GM12878 (cell line): Measurements from ENCODE around the gene PDGFB. TPM values are rescaled to one million over a fixed set of nuclear protein-coding genes. Genes with fewer than 3 reads are reported as not detected.

Experiments used
- ATAC-seq: fragments of 200-7000 bp; cut with Tn5 transposase; 3 replicates; pipeline ENCODE4 v1.9.1; 2020; ENCODE audit warnings: mild to moderate bottlenecking, moderate library complexity
- BruUV-seq: library from RNA; stranded (reverse); fragments of 400-500 nt; replicated peaks from 2 replicates; lab custom pipeline; 2021; lab: Mats Ljungman, UMichigan
- CTCF ChIA-PET: fragments of 300-600 bp; sonication (Branson Sonifier 250); formaldehyde crosslinking; extraction: SDS; loops from one replicate; lab custom pipeline; 2021; ENCODE audit warnings: inconsistent platforms; lab: Yijun Ruan, JAX
- POLR2A ChIA-PET: fragments of 350-600 bp; formaldehyde crosslinking; extraction: SDS; loops from one replicate; lab custom pipeline; 2021; ENCODE audit warnings: inconsistent platforms; lab: Charles Lee
- RAD21 ChIA-PET: fragments of 300-600 bp; sonication (Branson Sonifier 250); formaldehyde crosslinking; loops from one replicate; lab custom pipeline; 2023; ENCODE audit warnings: antibody characterized with exemption; ENCODE audit not compliant: unreplicated experiment; lab: Charles Lee
- SMC1A ChIA-PET: fragments of 300-600 bp; sonication (Branson Sonifier 250); formaldehyde crosslinking; loops from one replicate; lab custom pipeline; 2023; ENCODE audit not compliant: unreplicated experiment, uncharacterized antibody; lab: Charles Lee
- DNase-seq: peaks from one replicate; pipeline ENCODE4 v3.0.0-alpha.2; 2011; ENCODE audit warnings: low read depth, low spot score
- FAIRE-seq: peaks from 3 replicates; lab custom pipeline; 2011; peaks lifted over from hg19 to GRCh38; lab: Jason Lieb, UNC
- H2AFZ ChIP-seq: 2 replicates; pipeline ENCODE4 v1.6.0; 2011; ENCODE audit warnings: low read depth, low read length, control low read depth; ENCODE audit not compliant: control insufficient read depth
- H3K27ac ChIP-seq: 2 replicates; pipeline ENCODE4 v1.5.1; 2011; ENCODE audit warnings: control low read depth; ENCODE audit not compliant: control insufficient read depth, insufficient read depth
- H3K27me3 ChIP-seq, 2 experiments: replicated peaks in 1 of 2; 2 replicates each; pipeline versions ENCODE4 v1.6.0 to v1.6.1; 2011; ENCODE audit warnings: low read length in 1 of 2; ENCODE audit not compliant: control insufficient read depth in 2 of 2, insufficient read depth in 2 of 2
- H3K36me3 ChIP-seq, 2 experiments: 2 replicates each; pipeline ENCODE4 v1.5.1; 2011; ENCODE audit warnings: low read length in 1 of 2; ENCODE audit not compliant: control insufficient read depth in 2 of 2, insufficient read depth in 2 of 2
- H3K4me1 ChIP-seq: 2 replicates; pipeline ENCODE4 v1.6.1; 2011; ENCODE audit warnings: mild to moderate bottlenecking, low read length, moderate library complexity, mixed read lengths; ENCODE audit not compliant: control insufficient read depth, insufficient read depth
- H3K4me2 ChIP-seq: 2 replicates; pipeline ENCODE4 v1.6.0; 2011; ENCODE audit warnings: control low read depth; ENCODE audit not compliant: control insufficient read depth, insufficient read depth
- H3K4me3 ChIP-seq: fragments of 200-600 bp; sonication (generic); 2 replicates; pipeline ENCODE4 v1.5.1; 2016
- H3K79me2 ChIP-seq: 2 replicates; pipeline ENCODE4 v1.6.0; 2011; ENCODE audit warnings: low read length; ENCODE audit not compliant: control insufficient read depth, insufficient read depth
- H3K9ac ChIP-seq: 2 replicates; pipeline ENCODE4 v1.8.0; 2011; ENCODE audit warnings: low read length, control low read depth, mixed read lengths; ENCODE audit not compliant: control insufficient read depth, insufficient read depth
- H3K9me3 ChIP-seq: replicated peaks from 3 replicates; pipeline ENCODE4 v1.5.1; 2011; ENCODE audit warnings: mild to moderate bottlenecking, low read length; ENCODE audit not compliant: control insufficient read depth, insufficient read depth
- H4K20me1 ChIP-seq: 2 replicates; pipeline ENCODE4 v1.6.0; 2011; ENCODE audit not compliant: control insufficient read depth, insufficient read depth
- ATF2 ChIP-seq: IDR thresholded peaks from 2 replicates; pipeline ENCODE4 v1.6.1; 2012; ENCODE audit warnings: low read length, inconsistent platforms
- CREB1 ChIP-seq: IDR thresholded peaks from 2 replicates; pipeline ENCODE4 v1.6.1; 2012; ENCODE audit warnings: low read depth, mild to moderate bottlenecking, inconsistent platforms
- EZH2 ChIP-seq: IDR thresholded peaks from 2 replicates; pipeline ENCODE4 v1.6.1; 2012; ENCODE audit warnings: low read depth, mild to moderate bottlenecking, control low read depth, inconsistent platforms, low read length, borderline replicate concordance; ENCODE audit not compliant: control insufficient read depth
- FOS ChIP-seq: IDR thresholded peaks from 3 replicates; pipeline ENCODE4 v1.6.1; 2011; ENCODE audit warnings: borderline replicate concordance; ENCODE audit not compliant: insufficient read length; ENCODE audit errors: extremely low read depth
- JUND ChIP-seq: IDR thresholded peaks from 2 replicates; pipeline ENCODE4 v1.6.1; 2012; ENCODE audit warnings: low read depth, mild to moderate bottlenecking, low read length, improper control_type of control experiment, moderate library complexity
- LARP7 ChIP-seq: fragments of 450-650 bp; IDR thresholded peaks from 2 replicates; pipeline ENCODE4 v1.6.1; 2017; ENCODE audit warnings: mild to moderate bottlenecking
- MEF2A ChIP-seq: IDR thresholded peaks from 2 replicates; pipeline ENCODE4 v1.6.1; 2011; ENCODE audit warnings: low read depth, mild to moderate bottlenecking, low read length, moderate library complexity; ENCODE audit not compliant: insufficient read depth
- MEF2B ChIP-seq: fragments of 450-650 bp; IDR thresholded peaks from 2 replicates; pipeline ENCODE4 v1.6.1; 2018; ENCODE audit warnings: mild to moderate bottlenecking, moderate library complexity; ENCODE audit not compliant: partially characterized antibody, poor library complexity, severe bottlenecking
- NFIC ChIP-seq: IDR thresholded peaks from 2 replicates; pipeline ENCODE4 v1.6.1; 2012; ENCODE audit warnings: low read depth, mild to moderate bottlenecking, inconsistent platforms, low read length, moderate library complexity
- POU2F2 ChIP-seq: IDR thresholded peaks from 3 replicates; pipeline ENCODE4 v1.6.1; 2011; ENCODE audit warnings: low read depth, mild to moderate bottlenecking, low read length, borderline replicate concordance
- RUNX3 ChIP-seq: IDR thresholded peaks from 2 replicates; pipeline ENCODE4 v1.6.1; 2012; ENCODE audit warnings: low read length, inconsistent platforms
- SMAD5 ChIP-seq: IDR thresholded peaks from 2 replicates; pipeline ENCODE4 v1.6.1; 2016; ENCODE audit warnings: antibody characterized with exemption, low read depth
- SREBF1 ChIP-seq: IDR thresholded peaks from 2 replicates; pipeline ENCODE4 v1.6.1; 2012; ENCODE audit warnings: mild to moderate bottlenecking, low read length
- WGBS: methylation state at CpG from one replicate; pipeline ENCODE4 v1.1.6; 2016; ENCODE audit warnings: low lambda C conversion rate; ENCODE audit not compliant: insufficient replicate concordance, insufficient coverage; ENCODE audit errors: missing lambda C conversion rate; 5-methylcytosine and 5-hydroxymethylcytosine counted together
- in situ Hi-C: fragments of 300-500 bp; cut with MboI; formaldehyde crosslinking; loops from 9 replicates; pipeline ENCODE4 v1.14.3; 2018; ENCODE audit warnings: mixed read lengths
- intact Hi-C: fragments of 100-400 bp; cut with micrococcal nuclease; formaldehyde crosslinking; loops from one replicate; pipeline ENCODE4 v1.14.2; 2022; ENCODE audit not compliant: unreplicated experiment
- polyA plus RNA-seq, 11 experiments: library from polyadenylated mRNA; depleted of rRNA in 4 of 11; unstranded in 6 of 11; stranded (reverse) in 5 of 11; fragments of >200 nt; fragmentation: Nextera tagmentation in 4 of 11; fragmentation: Illumina TruSeq in 1 of 11; extraction: Ambion mirVana in 4 of 11; extraction: Trizol in 1 of 11; gene quantifications; 1 replicate in 1 of 11; 2 replicates in 10 of 11; pipeline versions ENCODE4 v1.2.1 to v1.2.3, GENCODE V29; 2011 to 2016; ENCODE audit warnings: inconsistent platforms in 2 of 11, missing spikeins in 2 of 11, low read depth in 1 of 11
- total RNA-seq, 4 experiments: library from RNA; depleted of rRNA in 3 of 4; stranded (reverse); fragments of >200 nt in 3 of 4; fragmentation: Illumina TruSeq in 1 of 4; extraction: Trizol in 1 of 4; gene quantifications; 2 replicates each; pipeline versions ENCODE4 v1.2.1 to v1.2.3, GENCODE V29; 2013 to 2021

The PDGFB gene
- total and polyA plus RNA-seq, 10 of the 15 experiments (the other 5 are each of a cell fraction or from before 2014, with no cell fraction given), result 0.13 to 1.1 (median 0.56) TPM; not detected in 1

GRCh38 chr22:39277142-39277607 is 32.4 kb upstream of the PDGFB start:
- TF ChIP-seq CREB1 (0 out of 2 replicates have a peak, but pooled peaks have one; percentile 15), FOS (no peak), SREBF1 (no peak), SMAD5 (no peak), ATF2 (peak; percentile 67; the same call in 1 of the 2 replicates), RUNX3 (peak; percentile 91), POU2F2 (0 out of 3 replicates have a peak, but pooled peaks have one; percentile 13), JUND (no peak), MEF2B (peak; percentile 16), NFIC (peak; percentile 41; the same call in 1 of the 2 replicates), MEF2A (peak; percentile 85), EZH2 (no peak), LARP7 (no peak)
- in situ Hi-C loops, result no loop called here
- no peak overlapping the region for H3K4me3 ChIP-seq
- no peak overlapping the region for H3K27ac ChIP-seq
- H3K9me3 ChIP-seq, result no peaks in the 10 kb centered on the region; the same call in 2 of the 3 replicates
- H3K36me3 ChIP-seq, result no peaks in the 10 kb centered on the region
- H3K4me2 ChIP-seq, result no peak overlapping the region
- no peaks in the 10 kb centered on the region for H3K4me1 ChIP-seq
- FAIRE-seq, result no peak
- ChIA-PET POLR2A (no interaction called here), SMC1A (no interaction called here), RAD21 (no interaction called here), CTCF (no interaction called here)
- 25% methylated on average over 6 of the region's 6 CpGs for WGBS
- no peak overlapping the region for H2AFZ ChIP-seq
- no peaks in the 10 kb centered on the region for H3K79me2 ChIP-seq
- no peak overlapping the region for H3K9ac ChIP-seq
- H3K27me3 ChIP-seq, result no peaks in the 10 kb centered on the region; a peak in 1 of 4 replicates
- H4K20me1 ChIP-seq, result no peaks in the 10 kb centered on the region
- intact Hi-C loops, result no loop called here
- no peak for DNase-seq
- BruUV-seq, result no TSS peak
- peak; percentile 70 for ATAC-seq
